ENCODE data around the gene PSMB7.

Gene PSMB7

DNA sequence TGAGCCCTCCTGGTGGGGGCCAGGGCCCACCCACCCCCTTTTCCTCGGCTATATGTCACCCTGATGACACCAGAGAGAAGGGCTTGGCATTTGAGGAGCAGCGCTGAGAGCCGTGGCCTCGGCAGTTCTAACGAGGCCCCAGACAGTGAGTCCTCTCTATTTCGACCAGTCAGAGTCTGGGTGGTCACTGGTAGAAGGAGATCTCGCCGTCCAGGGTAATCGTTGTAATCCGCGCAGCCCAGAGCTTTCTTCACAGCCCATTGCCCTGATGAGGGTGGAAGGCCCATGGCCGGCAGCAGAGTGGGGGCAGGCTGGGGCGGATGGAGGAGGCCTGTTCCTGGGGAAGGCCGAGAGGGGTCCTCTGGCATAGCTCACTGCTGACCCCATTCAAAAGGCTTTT is 70.2 kb downstream of the PSMB7 start:
- no peak for DNase-seq (ENCODE audit: low spot score)

DNA sequence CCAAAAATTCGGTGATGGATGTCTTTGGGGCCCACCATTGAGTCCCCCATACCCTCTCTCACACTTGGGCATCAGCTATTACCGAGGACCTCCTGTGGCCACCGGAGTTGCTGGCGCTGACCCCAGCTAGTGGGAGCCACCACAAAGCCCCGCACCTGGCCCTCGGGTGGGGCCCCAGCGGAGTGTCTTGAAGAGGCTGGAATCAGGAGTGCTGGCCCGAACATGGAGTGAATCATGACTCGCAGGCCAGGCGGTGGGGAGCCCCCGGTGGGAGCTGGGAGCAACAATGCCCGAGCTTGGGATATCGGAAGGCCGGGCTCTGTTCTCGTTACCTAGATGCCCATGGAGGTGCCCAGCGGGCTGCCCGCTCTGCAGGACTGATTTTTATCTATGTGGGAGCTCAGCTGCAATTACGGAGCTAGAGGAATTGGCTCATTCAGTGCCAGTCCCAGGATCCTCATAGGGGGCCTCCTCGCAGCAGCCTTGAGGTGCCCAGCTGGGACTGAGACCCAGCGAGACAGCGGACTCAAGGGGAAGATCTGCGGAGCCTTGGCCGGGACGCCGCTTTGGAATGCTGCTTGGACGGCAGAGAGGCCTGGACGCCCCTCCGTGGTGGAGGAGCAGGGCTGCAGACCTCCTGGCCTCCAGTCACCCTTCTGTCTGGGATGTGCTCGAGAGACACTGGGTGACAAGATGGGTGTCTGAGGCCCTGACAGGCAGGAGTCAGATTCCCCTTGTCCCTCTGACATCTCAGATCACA is 70.8 kb downstream of the PSMB7 start:
- DNase-seq (ENCODE audit: low spot score) = no peak

- DNase-seq (ENCODE audit: low spot score) = no peak
Observed at GRCh38 chr9:124343533-124344290, 71.5 kb downstream of the PSMB7 start.

DNA sequence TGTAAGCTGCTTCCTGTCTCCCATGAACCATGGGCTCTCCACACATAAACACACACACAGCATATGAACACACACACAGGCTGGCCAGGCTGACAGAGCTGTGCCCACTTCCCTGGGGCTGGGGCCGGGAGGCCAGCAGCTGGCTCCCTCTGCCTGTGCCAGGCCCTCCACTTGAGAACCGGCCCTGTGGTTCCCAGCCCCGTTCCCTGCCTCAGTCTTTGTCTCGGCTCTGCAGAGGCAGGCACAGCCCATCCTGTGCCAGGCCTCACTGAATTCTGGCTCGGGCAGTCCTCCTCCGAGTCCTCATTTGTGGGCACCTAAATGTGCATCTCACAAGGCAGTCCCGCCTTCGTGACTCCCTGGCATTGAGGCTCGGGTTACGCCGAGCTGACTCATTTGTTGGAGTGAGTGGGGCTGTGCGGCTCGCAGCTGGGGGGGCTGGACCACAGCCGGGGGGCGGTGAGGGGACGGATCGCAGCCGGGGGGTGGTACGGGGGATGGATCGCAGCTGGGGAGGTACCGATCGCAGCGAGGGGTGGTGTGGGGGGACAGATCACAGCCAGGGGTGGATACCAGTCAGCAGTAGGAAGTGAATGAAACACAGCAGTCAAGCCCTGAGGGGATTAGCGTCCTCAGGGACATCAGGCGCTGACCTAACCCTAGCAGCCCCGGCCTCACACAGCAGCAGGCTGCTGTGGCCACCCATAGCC is 72.3 kb downstream of the PSMB7 start:
- no peak for DNase-seq (ENCODE audit: low spot score)

- no peak for DNase-seq (ENCODE audit: low spot score)
Observed at GRCh38 chr9:124342402-124342775, 72.9 kb downstream of the PSMB7 start.

- DNase-seq (ENCODE audit: low spot score) = no peak
Observed at GRCh38 chr9:124341455-124342170, 73.6 kb downstream of the PSMB7 start.

GRCh38 chr9:124340219-124341069 is 74.8 kb downstream of the PSMB7 start:
- DNase-seq (ENCODE audit: low spot score) = no peak

DNA sequence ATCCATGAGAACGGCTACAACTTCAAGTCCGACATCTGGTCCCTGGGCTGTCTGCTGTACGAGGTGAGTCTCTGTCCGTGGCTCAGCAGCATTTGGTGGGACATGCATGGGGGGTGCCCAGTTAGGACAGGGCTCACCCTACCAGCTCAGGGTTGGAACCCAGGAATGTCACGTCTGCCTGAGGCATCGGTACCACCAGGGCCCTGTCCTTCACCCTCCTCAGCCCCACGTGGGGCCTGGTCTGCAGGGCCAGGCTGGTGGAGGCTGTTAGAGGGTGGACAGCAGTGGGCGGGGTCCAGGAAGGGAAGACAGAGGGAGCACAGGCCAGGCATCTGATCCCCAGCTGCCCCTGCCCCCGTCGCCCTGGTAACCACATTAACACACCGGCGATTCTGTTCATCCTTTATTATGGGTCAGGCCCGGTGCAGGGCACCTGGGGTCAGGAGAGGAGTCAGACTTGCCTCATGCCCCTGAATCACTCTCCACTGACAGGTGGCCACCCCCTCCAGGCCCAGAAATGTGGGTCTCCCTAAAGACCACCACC is 75.6 kb downstream of the PSMB7 start:
- no peak for DNase-seq (ENCODE audit: low spot score)

DNA sequence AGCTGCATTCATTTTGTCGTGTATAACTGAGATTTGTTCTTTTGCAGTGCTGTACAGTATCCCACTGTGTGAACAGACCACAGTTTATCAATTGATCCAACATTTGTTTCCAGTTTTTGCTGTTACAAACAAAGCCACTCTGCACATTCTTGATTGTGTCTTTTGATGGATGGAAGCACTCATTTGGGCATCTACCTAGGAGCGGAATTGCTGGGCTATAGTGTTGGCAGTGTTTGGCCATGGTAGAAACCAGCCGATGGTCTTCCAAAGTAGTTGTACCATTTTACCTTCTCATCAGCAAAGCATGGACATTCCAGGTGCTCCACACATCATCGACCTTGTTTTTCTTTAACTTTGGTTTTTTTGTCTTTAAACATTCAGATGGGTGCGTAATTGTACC is 77.7 kb downstream of the PSMB7 start:
- no peak for DNase-seq (ENCODE audit: low spot score)

DNA sequence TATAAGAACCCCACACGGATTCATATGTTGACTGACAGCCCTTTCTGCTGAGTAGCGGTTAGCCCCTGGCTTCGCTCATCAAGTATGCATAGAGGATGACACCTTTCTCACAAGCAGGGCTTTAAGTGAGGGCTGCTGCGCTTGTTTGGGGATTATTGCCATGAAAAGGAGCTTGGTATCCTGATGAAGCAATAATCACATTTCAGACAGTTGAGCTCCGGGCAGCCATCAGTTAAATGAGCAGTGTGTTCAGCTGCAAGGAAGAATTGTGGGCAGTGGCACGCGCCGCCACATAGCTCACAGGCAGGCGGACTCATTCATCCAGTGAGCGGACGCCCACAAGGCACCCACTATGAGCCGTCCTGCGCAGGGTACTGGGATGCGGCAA is 79.9 kb downstream of the PSMB7 start:
- DNase-seq (ENCODE audit: low spot score) = no peak

GRCh38 chr9:124334568-124335319 is 80.5 kb downstream of the PSMB7 start:
- no peak for DNase-seq (ENCODE audit: low spot score)

- no peak for DNase-seq (ENCODE audit: low spot score)
Observed at GRCh38 chr9:124333203-124333579, 82.1 kb downstream of the PSMB7 start.

- DNase-seq (ENCODE audit: low spot score) = no peak
Observed at GRCh38 chr9:124332361-124333202, 82.7 kb downstream of the PSMB7 start.

GRCh38 chr9:124331580-124331979 is 83.7 kb downstream of the PSMB7 start:
- no peak for DNase-seq (ENCODE audit: low spot score)

- DNase-seq (ENCODE audit: low spot score) = no peak
Observed at GRCh38 chr9:124330011-124330697, 85.1 kb downstream of the PSMB7 start.

GRCh38 chr9:124329206-124329792 is 85.9 kb downstream of the PSMB7 start:
- no peak for DNase-seq (ENCODE audit: low spot score)

GRCh38 chr9:124328285-124328684 is 87.0 kb downstream of the PSMB7 start:
- no peak for DNase-seq (ENCODE audit: low spot score)

GRCh38 chr9:124327491-124327890 is 87.8 kb downstream of the PSMB7 start:
- no peak for DNase-seq (ENCODE audit: low spot score)

All from D341Med (cell line).